Activated CD8-positive, alpha-beta memory T cell treated with anti-CD3 and anti-CD28 coated beads for 48 hours (primary cell): ENCODE data around the gene CBLL1.
A peak's percentile ranks its signal among the peaks of the same experiment; 100 is the strongest.

Source experiments
- DNase-seq, 3 experiments: peaks; one replicate each; pipeline ENCODE4 v3.0.0-alpha.2; 2020; ENCODE audit warnings: low read depth in 2 of 3, low spot score in 2 of 3

CBLL1 gene

DNA sequence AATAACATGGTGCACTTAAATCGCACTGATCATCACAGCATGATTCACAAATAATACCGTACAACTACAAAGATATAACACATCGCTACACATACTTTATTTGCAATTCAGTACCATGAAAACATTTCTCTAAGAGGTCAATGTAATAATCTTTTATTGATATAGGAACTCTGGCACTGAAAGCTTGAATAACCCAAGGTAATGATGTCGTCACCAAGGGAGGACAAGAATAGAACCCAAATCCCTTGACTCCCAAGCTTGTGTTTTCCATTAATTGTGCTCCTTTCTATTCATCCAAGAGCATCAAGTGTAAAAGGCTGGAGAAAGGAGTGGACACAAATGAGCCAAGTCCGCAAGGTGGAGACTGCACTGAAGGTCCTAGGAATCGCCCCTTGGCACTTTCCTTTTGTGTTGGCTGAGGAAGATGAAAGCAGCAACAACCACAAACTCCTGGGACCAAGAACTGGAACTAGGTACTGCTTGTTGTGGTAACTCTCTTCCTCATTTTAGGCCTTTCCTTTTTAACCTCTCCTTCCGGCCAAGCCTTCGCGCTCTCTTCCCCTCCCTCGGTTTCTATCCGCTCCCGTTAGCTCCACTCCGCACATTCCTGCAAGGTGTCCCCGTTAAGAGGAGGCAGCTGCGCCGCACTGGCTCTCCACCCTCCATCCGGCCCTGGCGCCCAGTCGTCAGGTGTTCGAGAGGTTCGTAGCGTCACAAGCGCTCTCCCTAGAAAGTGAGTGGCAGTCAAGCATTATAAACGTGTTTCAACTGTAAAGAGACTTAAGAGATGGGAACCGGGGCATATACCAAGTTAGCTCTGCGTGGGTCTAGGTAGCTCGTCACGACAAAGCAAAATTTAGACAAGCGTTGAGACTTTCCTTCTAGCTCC lies 1.0 kb upstream of the CBLL1 start:
- peak in 2 of 3 experiments; percentile 34 to 41 for DNase-seq

- no peak for DNase-seq
Measured at GRCh38 chr7:107744345-107744750, 406 bp downstream of the CBLL1 start.

GRCh38 chr7:107746006-107746405 lies 2.1 kb downstream of the CBLL1 start:
- no peak for DNase-seq

DNA sequence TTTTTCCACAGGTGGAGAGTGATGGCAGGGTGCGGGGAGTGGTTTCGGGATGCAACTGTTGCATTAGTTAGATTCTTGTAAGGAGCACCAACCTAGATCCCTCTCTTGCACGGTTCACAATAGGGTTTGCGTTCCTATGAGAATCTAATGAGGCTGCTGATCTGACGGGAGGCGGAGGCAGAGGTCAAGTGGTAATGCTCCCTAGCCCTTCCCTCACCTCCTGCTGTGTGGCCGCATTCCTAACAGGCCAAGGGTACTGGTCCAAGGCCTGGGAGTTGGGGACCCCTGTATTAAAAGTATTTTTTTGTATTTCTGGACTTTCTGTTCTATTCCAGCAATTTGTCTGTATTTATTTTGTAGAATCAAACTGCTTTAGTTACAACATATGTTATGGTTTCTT lies 7.2 kb downstream of the CBLL1 start:
- DNase-seq, result no peak

GRCh38 chr7:107754642-107755041 lies 10.7 kb downstream of the CBLL1 start:
- DNase-seq, result no peak

- DNase-seq, result no peak
Measured at GRCh38 chr7:107758667-107759066, 14.7 kb downstream of the CBLL1 start.

GRCh38 chr7:107767391-107767790 lies 23.4 kb downstream of the CBLL1 start:
- no peak for DNase-seq

DNA sequence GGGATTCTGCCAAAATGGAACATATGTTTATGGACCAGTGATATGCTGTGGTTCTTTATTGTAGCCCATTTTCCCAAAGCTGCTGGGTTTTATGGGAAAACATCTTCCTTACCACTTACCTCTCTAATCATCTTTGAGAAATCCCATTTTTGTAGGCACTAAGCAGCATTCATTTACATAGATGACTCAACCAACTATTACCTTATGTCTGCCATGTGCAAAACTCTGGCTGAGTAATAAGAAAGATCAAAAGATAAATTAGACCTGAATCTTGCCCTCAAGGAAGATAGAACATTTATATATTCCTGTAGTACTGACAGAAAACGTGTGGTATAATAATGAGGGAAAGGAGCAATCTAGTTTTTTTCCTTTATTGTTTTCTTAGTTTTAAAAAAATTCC lies 24.3 kb downstream of the CBLL1 start:
- no peak for DNase-seq

DNA sequence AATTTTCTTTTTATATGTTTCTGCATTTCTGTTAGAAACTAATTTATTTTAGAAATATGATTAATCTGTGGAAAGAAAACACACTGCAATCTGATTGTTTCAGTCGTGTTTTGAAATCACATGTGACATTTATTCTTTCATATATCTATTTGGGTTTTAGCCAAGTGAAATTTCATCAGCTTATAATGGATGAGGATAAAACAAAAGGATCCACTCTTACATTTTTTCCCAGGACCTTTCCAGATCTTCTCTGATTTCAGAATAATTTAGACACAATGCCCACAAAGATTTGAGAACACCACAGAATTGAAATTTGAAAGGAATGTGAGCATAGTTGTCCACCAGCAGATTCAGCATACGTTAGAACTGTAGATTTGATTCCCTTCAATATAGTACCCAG lies 29.1 kb downstream of the CBLL1 start:
- DNase-seq, result no peak

GRCh38 chr7:107777702-107778101 lies 33.8 kb downstream of the CBLL1 start:
- no peak for DNase-seq

DNA sequence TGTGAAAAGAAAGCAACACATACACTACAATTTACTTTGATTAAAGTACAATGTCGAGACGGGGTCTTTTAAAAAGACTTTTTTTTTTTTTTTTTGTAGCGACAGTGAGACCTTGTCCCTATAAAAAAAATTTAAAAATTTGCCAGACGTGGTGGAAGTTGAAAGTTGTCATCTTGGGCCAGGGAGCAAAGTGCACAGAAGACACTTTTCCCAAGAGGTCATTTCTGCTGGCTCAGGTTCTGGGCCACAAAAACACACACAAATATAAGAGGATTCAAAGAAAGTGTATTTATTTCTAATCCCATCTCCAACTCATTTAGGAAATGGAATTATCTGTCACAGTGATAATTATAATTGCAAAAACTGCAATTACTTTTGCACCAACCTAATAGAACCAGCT lies 34.3 kb downstream of the CBLL1 start:
- no peak for DNase-seq

DNA sequence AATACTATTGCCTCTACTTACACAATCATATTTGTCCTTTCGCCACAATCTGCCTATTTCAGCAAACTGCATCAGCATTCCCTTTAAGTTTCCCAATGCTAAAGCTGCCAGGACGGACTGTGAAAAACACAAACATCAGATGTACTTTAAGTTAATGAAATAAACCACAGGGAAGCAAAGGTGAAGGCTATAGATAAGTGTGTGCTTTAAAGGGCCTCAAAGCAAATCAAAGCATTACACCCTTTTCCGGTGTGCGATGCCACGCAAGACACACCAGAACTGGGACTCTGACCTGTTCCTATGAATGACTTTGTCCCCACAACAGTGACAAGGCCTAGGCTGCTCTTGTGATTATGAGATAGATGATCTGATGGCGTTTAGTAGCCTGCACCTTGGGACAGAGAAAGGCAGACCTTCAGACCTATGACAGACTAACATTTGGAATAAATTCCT lies 35.7 kb downstream of the CBLL1 start:
- DNase-seq, result no peak

DNA sequence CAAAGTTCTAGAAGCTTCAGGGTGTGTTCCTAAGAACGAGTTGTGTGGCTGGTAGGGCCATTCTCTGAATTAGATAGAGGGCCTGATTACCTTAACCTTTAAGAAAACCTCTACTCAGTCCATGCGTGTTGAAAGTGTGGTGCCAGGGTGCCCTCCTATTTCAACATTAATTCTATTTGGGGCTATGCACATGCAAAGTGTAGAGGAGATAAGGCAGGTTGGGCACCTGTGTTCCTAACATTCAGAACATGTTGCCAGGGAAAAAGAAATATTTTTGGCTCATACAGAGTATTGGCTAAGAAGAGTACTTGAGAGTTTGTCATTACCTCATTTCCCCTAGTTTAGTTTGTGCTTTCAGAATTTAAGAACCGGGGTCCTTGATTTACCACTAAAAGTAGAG lies 38.4 kb downstream of the CBLL1 start:
- DNase-seq, result no peak

- DNase-seq, result no peak
Measured at GRCh38 chr7:107783648-107784047, 39.7 kb downstream of the CBLL1 start.

DNA sequence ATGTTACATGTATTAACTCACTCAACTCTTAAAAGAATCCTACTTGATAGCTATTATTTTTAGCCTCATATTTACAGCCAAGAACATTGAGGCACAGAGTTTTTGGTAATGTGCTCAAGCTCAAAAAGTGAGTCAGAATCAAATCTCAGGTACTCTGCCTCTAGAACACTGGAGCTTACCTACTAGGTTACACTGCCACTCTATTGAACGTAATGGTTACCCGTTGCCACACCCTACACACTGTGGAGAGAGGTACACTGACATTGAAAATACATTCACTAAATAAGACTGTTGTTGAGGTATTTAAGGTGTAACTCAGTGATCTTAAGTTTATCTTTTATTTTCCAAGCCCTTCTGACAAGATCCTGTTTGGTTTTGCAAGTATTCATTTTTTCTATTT lies 41.2 kb downstream of the CBLL1 start:
- DNase-seq, result no peak

DNA sequence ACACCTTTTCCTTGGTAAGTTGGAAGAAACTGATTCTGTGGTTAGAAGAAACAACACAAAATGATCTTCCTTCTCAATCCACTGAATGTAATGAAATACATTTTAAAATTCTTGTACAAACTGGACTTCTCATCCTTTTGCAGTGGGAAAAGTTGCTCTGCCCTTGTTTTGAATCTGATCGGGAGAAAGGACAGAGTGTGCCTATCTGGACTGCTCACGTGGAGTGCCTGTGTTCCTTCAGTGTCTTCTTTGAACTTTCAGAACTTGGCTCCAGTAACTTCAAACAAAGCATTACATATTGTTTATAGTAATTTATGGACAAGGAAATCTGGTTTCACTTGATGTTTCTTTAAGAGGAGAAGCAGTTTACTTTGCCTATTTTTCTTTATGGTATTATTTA lies 42.0 kb downstream of the CBLL1 start:
- DNase-seq, result no peak

- no peak for DNase-seq
Measured at GRCh38 chr7:107788216-107788615, 44.3 kb downstream of the CBLL1 start.

GRCh38 chr7:107788662-107789061 lies 44.7 kb downstream of the CBLL1 start:
- no peak for DNase-seq

DNA sequence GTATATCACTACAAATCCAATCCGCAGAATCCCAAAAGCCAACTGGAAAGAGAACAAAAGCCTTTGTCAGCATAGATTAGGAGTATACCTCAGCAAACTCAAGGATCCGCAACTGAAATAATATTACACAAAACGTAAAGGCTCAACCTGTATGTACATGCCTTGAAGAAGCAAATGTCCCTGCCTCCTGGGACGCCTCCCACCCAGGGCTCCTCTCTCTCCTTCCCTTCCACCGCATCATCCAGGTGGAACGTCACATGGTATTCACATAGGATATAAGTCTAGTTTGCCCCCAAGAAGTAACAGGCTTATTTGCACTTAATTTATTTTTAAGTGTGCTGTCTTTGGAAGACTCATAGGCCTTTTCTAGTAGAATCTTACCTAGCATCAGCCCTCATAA lies 45.7 kb downstream of the CBLL1 start:
- no peak for DNase-seq

GRCh38 chr7:107792364-107792763 lies 48.4 kb downstream of the CBLL1 start:
- no peak for DNase-seq

DNA sequence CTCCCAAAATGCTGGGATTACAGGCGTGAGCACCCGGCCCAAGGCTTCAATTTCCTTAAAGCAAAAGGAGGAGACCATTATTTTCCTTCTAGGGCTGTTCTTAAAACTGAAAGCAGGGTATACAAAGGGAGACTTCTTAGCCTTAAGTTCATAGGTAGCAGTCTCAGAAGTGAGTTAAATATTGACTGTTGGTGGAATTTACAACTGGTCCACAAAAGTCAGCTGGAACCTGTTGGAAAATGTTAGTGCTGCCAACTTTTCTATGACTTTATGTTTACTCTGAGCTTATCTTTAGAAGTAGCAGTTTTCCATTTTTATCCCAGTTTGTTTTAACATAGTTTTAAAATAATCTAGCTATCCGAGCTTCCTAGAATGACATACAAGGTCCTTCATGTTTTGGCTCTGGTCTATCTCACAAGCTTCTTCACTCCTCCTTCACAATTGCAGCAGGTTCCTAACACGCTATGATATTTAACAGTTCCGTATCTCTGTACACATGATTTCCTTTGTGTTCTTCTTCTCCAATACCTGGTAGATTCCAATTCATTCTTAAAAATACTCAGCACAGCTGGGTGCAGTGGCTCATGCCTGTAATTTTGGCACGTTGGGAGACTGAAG lies 55.8 kb downstream of the CBLL1 start:
- no peak for DNase-seq

GRCh38 chr7:107803009-107803610 lies 59.2 kb downstream of the CBLL1 start, which contains the start of gene SLC26A3:
Gene SLC26A3, minus strand, starts transcription at chr7:107803223. Its CDS starts 8,714 bp downstream, at chr7:107794509.
- no peak for DNase-seq
